ENCODE measurements around the gene RUFY3. TPM values are rescaled to one million over a fixed set of nuclear protein-coding genes. Genes with fewer than 3 reads are reported as not detected.

RUFY3 gene
- total and polyA plus RNA-seq, 2 of the 4 experiments (the other 2 are of a cell fraction), result 19.6 to 28.9 TPM

DNA sequence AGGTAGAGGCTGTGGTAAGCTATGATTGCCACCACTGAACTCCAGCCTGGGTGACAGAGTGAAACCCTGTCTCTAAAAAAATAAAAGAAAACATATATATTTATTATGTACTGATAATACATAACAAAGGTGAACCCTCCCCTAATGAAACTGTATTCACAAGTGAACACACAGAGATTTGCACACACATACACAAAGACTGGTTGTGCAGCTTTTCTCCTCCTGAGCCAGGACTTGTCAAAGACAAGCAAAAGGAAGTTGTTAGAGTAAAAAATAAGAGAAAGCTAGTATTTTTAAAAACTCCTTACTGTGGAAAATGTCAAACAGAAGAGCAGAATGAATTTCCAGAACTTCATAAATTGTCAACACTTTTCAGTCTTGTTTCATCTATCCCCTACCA is 119.4 kb downstream of the RUFY3 start:
- H3K27ac ChIP-seq (ENCODE audit: insufficient read depth, low read length), result no peak overlapping the region
- CTCF ChIA-PET, result no interaction called here
- no peak overlapping the region for H3K4me2 ChIP-seq (ENCODE audit: low read depth, low read length)
- peaks cover 2% of the 10 kb centered on the region; the same call in 1 of the 2 replicates for H3K36me3 ChIP-seq (ENCODE audit: control insufficient read depth, insufficient read depth, low read length)
- H3K4ac ChIP-seq (ENCODE audit: low read depth, low read length), result no peak overlapping the region
- no peak overlapping the region for H2BK15ac ChIP-seq (ENCODE audit: low read depth, low read length)
- peaks cover 0 to 15% of the 10 kb centered on the region in 2 experiments; a peak in 2 of 4 replicates for H3K79me1 ChIP-seq (ENCODE audit: low read depth in 1 of 2, low read length in 2 of 2)
- dilution Hi-C loops (cut with HindIII; ENCODE audit: low sequenced_read_pairs, unreplicated experiment), result no loop called here
- intact Hi-C loops (cut with micrococcal nuclease), result no loop called here
- H3K9ac ChIP-seq (ENCODE audit: low read depth, low read length), result no peak overlapping the region
- in situ Hi-C loops (cut with MboI; ENCODE audit: low sequenced_read_pairs), result no loop called here
- no peak overlapping the region for H2BK120ac ChIP-seq (ENCODE audit: low read depth, low read length)
- H3K4me1 ChIP-seq (ENCODE audit: control insufficient read depth, insufficient read depth, low read length), result peaks cover 5% of the 10 kb centered on the region
- TF ChIP-seq MAFK (IDR thresholded peaks at IDR 0.05; ENCODE audit: low read depth, low read length), result no peak
- TF ChIP-seq BHLHE40 (IDR thresholded peaks at IDR 0.05; ENCODE audit: low read depth, low read length), result no peak
- TF ChIP-seq FOS (IDR thresholded peaks at IDR 0.05; ENCODE audit: low read depth, low read length), result no peak
- no peak for TF ChIP-seq CHD1 (IDR thresholded peaks at IDR 0.05; ENCODE audit: low read depth, low read length)
- no peak for TF ChIP-seq MXI1 (IDR thresholded peaks at IDR 0.05; ENCODE audit: borderline replicate concordance, low read depth, low read length)
- TF ChIP-seq NFE2L2 (IDR thresholded peaks at IDR 0.05; ENCODE audit: low read depth, low read length), result no peak
- no peak for TF ChIP-seq RAD21 (IDR thresholded peaks at IDR 0.05; ENCODE audit: low read length)
- TF ChIP-seq POLR2A (IDR thresholded peaks at IDR 0.05; ENCODE audit: low read depth, low read length), result no peak
- TF ChIP-seq CEBPB (IDR thresholded peaks at IDR 0.05; ENCODE audit: low read depth, low read length), result no peak
- no peak for TF ChIP-seq SMC3 (IDR thresholded peaks at IDR 0.05; ENCODE audit: low read depth, low read length)
- TF ChIP-seq MAZ (IDR thresholded peaks at IDR 0.05; ENCODE audit: borderline replicate concordance, low read depth, low read length), result no peak
- TF ChIP-seq, protein P1, sequence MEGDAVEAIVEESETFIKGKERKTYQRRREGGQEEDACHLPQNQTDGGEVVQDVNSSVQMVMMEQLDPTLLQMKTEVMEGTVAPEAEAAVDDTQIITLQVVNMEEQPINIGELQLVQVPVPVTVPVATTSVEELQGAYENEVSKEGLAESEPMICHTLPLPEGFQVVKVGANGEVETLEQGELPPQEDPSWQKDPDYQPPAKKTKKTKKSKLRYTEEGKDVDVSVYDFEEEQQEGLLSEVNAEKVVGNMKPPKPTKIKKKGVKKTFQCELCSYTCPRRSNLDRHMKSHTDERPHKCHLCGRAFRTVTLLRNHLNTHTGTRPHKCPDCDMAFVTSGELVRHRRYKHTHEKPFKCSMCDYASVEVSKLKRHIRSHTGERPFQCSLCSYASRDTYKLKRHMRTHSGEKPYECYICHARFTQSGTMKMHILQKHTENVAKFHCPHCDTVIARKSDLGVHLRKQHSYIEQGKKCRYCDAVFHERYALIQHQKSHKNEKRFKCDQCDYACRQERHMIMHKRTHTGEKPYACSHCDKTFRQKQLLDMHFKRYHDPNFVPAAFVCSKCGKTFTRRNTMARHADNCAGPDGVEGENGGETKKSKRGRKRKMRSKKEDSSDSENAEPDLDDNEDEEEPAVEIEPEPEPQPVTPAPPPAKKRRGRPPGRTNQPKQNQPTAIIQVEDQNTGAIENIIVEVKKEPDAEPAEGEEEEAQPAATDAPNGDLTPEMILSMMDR (conservative IDR thresholded peaks at IDR 0.05; ENCODE audit: low read depth, low read length), result no peak
- no peak for TF ChIP-seq RCOR1 (IDR thresholded peaks at IDR 0.05; ENCODE audit: insufficient replicate concordance, low read length)
- no peak for TF ChIP-seq RFX5 (IDR thresholded peaks at IDR 0.05; ENCODE audit: low read depth, low read length)
- TF ChIP-seq, protein P2, sequence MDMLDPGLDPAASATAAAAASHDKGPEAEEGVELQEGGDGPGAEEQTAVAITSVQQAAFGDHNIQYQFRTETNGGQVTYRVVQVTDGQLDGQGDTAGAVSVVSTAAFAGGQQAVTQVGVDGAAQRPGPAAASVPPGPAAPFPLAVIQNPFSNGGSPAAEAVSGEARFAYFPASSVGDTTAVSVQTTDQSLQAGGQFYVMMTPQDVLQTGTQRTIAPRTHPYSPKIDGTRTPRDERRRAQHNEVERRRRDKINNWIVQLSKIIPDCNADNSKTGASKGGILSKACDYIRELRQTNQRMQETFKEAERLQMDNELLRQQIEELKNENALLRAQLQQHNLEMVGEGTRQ (IDR thresholded peaks at IDR 0.05; ENCODE audit: low read depth, low read length), result no peak
- no peak overlapping the region for H2BK20ac ChIP-seq (ENCODE audit: low read depth, low read length)
- no peak overlapping the region for H2AFZ ChIP-seq (replicated peaks; ENCODE audit: low read length, poor library complexity)
- no peak overlapping the region for H2AK9ac ChIP-seq (replicated peaks; ENCODE audit: low read depth, low read length, poor library complexity)
- POLR2A ChIA-PET (ENCODE audit: unreplicated experiment), result no interaction called here
- no peak overlapping the region for H3K14ac ChIP-seq (replicated peaks; ENCODE audit: low read depth, low read length)
- no peak overlapping the region for H3K23ac ChIP-seq (ENCODE audit: low read depth, low read length)
- H2AK5ac ChIP-seq (ENCODE audit: low read depth, low read length), result no peak overlapping the region
- H3K27me3 ChIP-seq (ENCODE audit: control insufficient read depth, insufficient read depth, low read length), result no peaks in the 10 kb centered on the region
- ATAC-seq (ENCODE audit: low read depth), result no peak
- no peak overlapping the region for H3K18ac ChIP-seq (ENCODE audit: low read depth, low read length)
- peaks cover 25% of the 10 kb centered on the region for H4K20me1 ChIP-seq (ENCODE audit: insufficient read depth, low read length)
- no peak overlapping the region for H4K8ac ChIP-seq (ENCODE audit: low read depth in 2 of 2, low read length in 2 of 2)
- H3K9me3 ChIP-seq (ENCODE audit: control insufficient read depth, insufficient read depth, low read length), result no peaks in the 10 kb centered on the region
- DNase-seq, result no peak
- H4K5ac ChIP-seq (ENCODE audit: low read depth, low read length), result no peak overlapping the region
- no peak overlapping the region for H3K56ac ChIP-seq (ENCODE audit: extremely low read depth, insufficient read depth, low read length)
- H3K9me1 ChIP-seq (ENCODE audit: insufficient read depth, low read length), result peaks cover 3% of the 10 kb centered on the region; the same call in 1 of the 2 replicates
- no peak overlapping the region for H2BK5ac ChIP-seq (ENCODE audit: low read depth, low read length, poor library complexity, severe bottlenecking)
- H3K4me3 ChIP-seq (ENCODE audit: insufficient read depth, low read depth, low read length), result no peak overlapping the region
- no peak overlapping the region for H4K91ac ChIP-seq (ENCODE audit: insufficient read depth, low read depth, low read length)
- BruUV-seq (replicated peaks), result no TSS peak

All from IMR-90 (cell line).